Stimulated activated CD4-positive, alpha-beta T cell treated with anti-CD3 and anti-CD28 coated beads, Interleukin-4, amount 100 ng/mL, for 48 hours (primary cell): Measurements from ENCODE around the gene TMEM120B.
"Not testable (repeated sequence)": the region's sequence is repeated elsewhere in the genome, so short reads cannot be mapped to it uniquely, and the experiment has no call there.

Source experiments
- DNase-seq, 2 donors: peaks; one replicate each; pipeline ENCODE4 v3.0.0-alpha.2; 2020; ENCODE audit warnings: low read depth in 2 of 2

The TMEM120B gene

GRCh38 chr12:121709478-121709961, 3.0 kb upstream of the TMEM120B start:
- no peak for DNase-seq

GRCh38 chr12:121711361-121712189, 977 bp upstream of the TMEM120B start:
- DNase-seq, result no peak

- DNase-seq, result no peak
These were observed 427 bp upstream of the TMEM120B start for GRCh38 chr12:121712190-121712460.

- DNase-seq, result no peak
These were observed 765 bp downstream of the TMEM120B start for GRCh38 chr12:121713257-121713777.

- DNase-seq, result no peak
These were observed 1.2 kb downstream of the TMEM120B start for GRCh38 chr12:121713793-121714192.

GRCh38 chr12:121715055-121715454, 2.5 kb downstream of the TMEM120B start:
- not testable (repeated sequence) for DNase-seq

- no peak for DNase-seq
These were observed 3.4 kb downstream of the TMEM120B start for GRCh38 chr12:121715862-121716435.

GRCh38 chr12:121717041-121717699, 4.6 kb downstream of the TMEM120B start:
- DNase-seq, result no peak

GRCh38 chr12:121718653-121719239, 6.2 kb downstream of the TMEM120B start:
- no peak for DNase-seq

GRCh38 chr12:121719926-121720414, 7.4 kb downstream of the TMEM120B start:
- DNase-seq, result no peak

GRCh38 chr12:121720762-121721161, 8.2 kb downstream of the TMEM120B start:
- no peak for DNase-seq

- DNase-seq, result no peak
These were observed 10.0 kb downstream of the TMEM120B start for GRCh38 chr12:121722511-121722910.

- DNase-seq, result no peak
These were observed 10.6 kb downstream of the TMEM120B start for GRCh38 chr12:121723200-121723599.

- no peak for DNase-seq
These were observed 12.4 kb downstream of the TMEM120B start for GRCh38 chr12:121724925-121725324.

GRCh38 chr12:121725423-121725822, 12.9 kb downstream of the TMEM120B start:
- no peak for DNase-seq

GRCh38 chr12:121729021-121729420, 16.5 kb downstream of the TMEM120B start:
- DNase-seq, result no peak

GRCh38 chr12:121731473-121731872, 18.9 kb downstream of the TMEM120B start:
- DNase-seq, result no peak

GRCh38 chr12:121733849-121734248, 21.3 kb downstream of the TMEM120B start:
- DNase-seq, result no peak

- DNase-seq, result no peak
These were observed 25.8 kb downstream of the TMEM120B start for GRCh38 chr12:121738340-121738858.

- no peak for DNase-seq
These were observed 28.3 kb downstream of the TMEM120B start for GRCh38 chr12:121740847-121741246.

GRCh38 chr12:121741743-121742142, 29.2 kb downstream of the TMEM120B start:
- no peak for DNase-seq

- DNase-seq, result not testable (repeated sequence)
These were observed 33.0 kb downstream of the TMEM120B start for GRCh38 chr12:121745545-121745944.
